Measurements from ENCODE around the gene FARS2.

DNA sequence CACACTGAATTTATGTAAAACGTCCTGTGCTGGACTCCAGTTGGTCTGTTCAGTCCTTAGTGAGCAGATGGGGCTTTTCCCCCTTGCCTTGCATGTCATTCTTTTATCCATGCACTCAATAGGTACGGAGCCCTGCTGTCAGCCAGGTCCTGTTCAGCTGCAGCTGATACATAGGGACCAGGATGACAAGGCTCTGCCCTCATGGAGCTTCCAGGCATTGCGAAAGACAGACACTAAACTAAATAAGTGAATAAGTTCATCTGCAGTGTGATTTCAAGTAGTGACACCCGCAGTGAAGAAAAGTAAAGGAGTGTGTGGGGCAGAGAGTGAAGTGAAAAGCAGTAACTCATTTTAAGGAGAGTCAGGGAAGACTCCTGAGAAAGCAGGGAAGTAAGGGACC, 421.2 kb downstream of the FARS2 start:
- TF ChIP-seq, protein P1, sequence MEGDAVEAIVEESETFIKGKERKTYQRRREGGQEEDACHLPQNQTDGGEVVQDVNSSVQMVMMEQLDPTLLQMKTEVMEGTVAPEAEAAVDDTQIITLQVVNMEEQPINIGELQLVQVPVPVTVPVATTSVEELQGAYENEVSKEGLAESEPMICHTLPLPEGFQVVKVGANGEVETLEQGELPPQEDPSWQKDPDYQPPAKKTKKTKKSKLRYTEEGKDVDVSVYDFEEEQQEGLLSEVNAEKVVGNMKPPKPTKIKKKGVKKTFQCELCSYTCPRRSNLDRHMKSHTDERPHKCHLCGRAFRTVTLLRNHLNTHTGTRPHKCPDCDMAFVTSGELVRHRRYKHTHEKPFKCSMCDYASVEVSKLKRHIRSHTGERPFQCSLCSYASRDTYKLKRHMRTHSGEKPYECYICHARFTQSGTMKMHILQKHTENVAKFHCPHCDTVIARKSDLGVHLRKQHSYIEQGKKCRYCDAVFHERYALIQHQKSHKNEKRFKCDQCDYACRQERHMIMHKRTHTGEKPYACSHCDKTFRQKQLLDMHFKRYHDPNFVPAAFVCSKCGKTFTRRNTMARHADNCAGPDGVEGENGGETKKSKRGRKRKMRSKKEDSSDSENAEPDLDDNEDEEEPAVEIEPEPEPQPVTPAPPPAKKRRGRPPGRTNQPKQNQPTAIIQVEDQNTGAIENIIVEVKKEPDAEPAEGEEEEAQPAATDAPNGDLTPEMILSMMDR (IDR thresholded peaks at IDR 0.05): no peak
- TF ChIP-seq EZH2 (IDR thresholded peaks at IDR 0.05; ENCODE audit: borderline replicate concordance, insufficient read depth, low read depth, low read length, poor library complexity, severe bottlenecking): no peak
